Measurements from ENCODE around the gene GADD45B. TPM values are rescaled to one million over a fixed set of nuclear protein-coding genes. Genes with fewer than 3 reads are reported as not detected.

Gene GADD45B
- total RNA-seq, 1 experiment from 2014 or later: 16.4 TPM

GRCh38 chr19:2429917-2430535 is 45.9 kb upstream of the GADD45B start:
- intact Hi-C loops (cut with micrococcal nuclease; ENCODE audit: unreplicated experiment): loop anchor here (5.0 kb wide), 1 partner anchor 182 kb away; no protein-coding TSS in a partner anchor
- Histone ChIP-seq H3K27me3 (replicated peaks; ENCODE audit: insufficient read depth, low read depth, low read length, poor library complexity) (no peaks in the 10 kb centered on the region), H3K27ac (ENCODE audit: low read depth, low read length, poor library complexity, severe bottlenecking) (peak overlapping the region; percentile 99), H3K4me3 (ENCODE audit: low read depth, low read length, poor library complexity, severe bottlenecking) (no peak overlapping the region), H3K36me3 (ENCODE audit: insufficient read depth, low read length, poor library complexity, severe bottlenecking) (peaks cover 43% of the 10 kb centered on the region), H3K4me1 (ENCODE audit: insufficient read depth, low read length, poor library complexity, severe bottlenecking) (peaks cover 30% of the 10 kb centered on the region), H3K9me3 (ENCODE audit: low read depth, low read length, poor library complexity, severe bottlenecking) (no peaks in the 10 kb centered on the region)
- ChIA-PET CTCF (no interaction called here), POLR2A (ENCODE audit: low non-redundant PET) (interaction anchor here (0.6 kb wide), 1 partner anchor 205 kb away, joined by 3 read pairs; no protein-coding TSS in a partner anchor)
- BruUV-seq (replicated peaks): no TSS peak
- TF ChIP-seq CTCF (conservative IDR thresholded peaks at IDR 0.05; ENCODE audit: low read depth, low read length) (no peak), EZH2 (IDR thresholded peaks at IDR 0.05; ENCODE audit: borderline replicate concordance, low read depth, low read length, poor library complexity, severe bottlenecking) (no peak)
- DNase-seq (ENCODE audit: low spot score): no peak

DNA sequence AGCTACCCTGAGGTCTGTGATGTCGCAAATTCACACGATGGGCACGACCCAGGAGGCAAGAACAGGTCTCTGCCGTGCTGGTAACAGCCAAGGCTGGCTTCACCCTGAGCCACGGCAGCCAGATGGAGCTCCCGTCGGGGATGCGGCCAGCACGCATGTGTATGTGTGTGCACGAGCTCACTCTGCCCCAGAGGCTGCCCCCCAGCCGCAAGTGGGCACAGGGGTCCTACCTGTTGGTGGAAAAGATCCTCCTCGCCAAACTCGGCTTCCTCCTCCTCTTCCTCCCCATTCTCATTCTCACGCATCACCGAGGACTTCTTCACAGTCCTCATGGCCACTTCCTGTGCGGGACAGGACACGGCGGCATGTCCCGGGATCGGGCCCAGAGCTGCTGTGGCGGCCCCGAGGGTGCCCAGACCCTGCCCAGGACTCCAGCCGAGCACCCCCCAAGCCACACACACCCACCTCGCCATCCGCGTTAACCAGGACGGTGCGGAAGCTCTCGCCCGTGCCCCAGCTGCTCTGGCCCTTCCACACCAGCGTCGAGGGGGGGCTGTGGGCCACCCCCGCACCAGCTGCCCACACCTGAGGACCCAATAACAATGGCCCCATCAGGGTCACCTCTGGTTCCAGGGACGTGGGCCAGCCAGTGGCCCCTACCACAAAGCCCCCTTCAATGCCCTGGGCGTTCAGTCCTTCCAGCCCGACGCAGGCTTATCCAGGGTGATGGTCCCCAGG is 44.4 kb upstream of the GADD45B start:
- TF ChIP-seq CTCF (conservative IDR thresholded peaks at IDR 0.05; ENCODE audit: low read depth, low read length): no peak
- TF ChIP-seq EZH2 (IDR thresholded peaks at IDR 0.05; ENCODE audit: borderline replicate concordance, low read depth, low read length, poor library complexity, severe bottlenecking): no peak
- POLR2A ChIA-PET (ENCODE audit: low non-redundant PET): interaction anchor here (0.6 kb wide), 1 partner anchor 58 kb away, joined by 18 read pairs; no protein-coding TSS in a partner anchor
- Histone ChIP-seq H3K36me3 (ENCODE audit: insufficient read depth, low read length, poor library complexity, severe bottlenecking) (peaks cover 49% of the 10 kb centered on the region), H3K9me3 (ENCODE audit: low read depth, low read length, poor library complexity, severe bottlenecking) (no peaks in the 10 kb centered on the region), H3K4me1 (ENCODE audit: insufficient read depth, low read length, poor library complexity, severe bottlenecking) (peaks cover 18% of the 10 kb centered on the region), H3K27ac (ENCODE audit: low read depth, low read length, poor library complexity, severe bottlenecking) (no peak overlapping the region), H3K27me3 (replicated peaks; ENCODE audit: insufficient read depth, low read depth, low read length, poor library complexity) (no peaks in the 10 kb centered on the region), H3K4me3 (ENCODE audit: low read depth, low read length, poor library complexity, severe bottlenecking) (no peak overlapping the region)
- BruUV-seq (replicated peaks): no TSS peak
- CTCF ChIA-PET: no interaction called here
- DNase-seq (ENCODE audit: low spot score): no peak
- intact Hi-C loops (cut with micrococcal nuclease; ENCODE audit: unreplicated experiment): no loop called here

GRCh38 chr19:2432131-2432848 is 43.6 kb upstream of the GADD45B start:
- BruUV-seq (replicated peaks): no TSS peak
- intact Hi-C loops (cut with micrococcal nuclease; ENCODE audit: unreplicated experiment): no loop called here
- peaks cover 15% of the 10 kb centered on the region for H3K4me1 ChIP-seq (ENCODE audit: insufficient read depth, low read length, poor library complexity, severe bottlenecking)
- ChIA-PET POLR2A (ENCODE audit: low non-redundant PET) (no interaction called here), CTCF (no interaction called here)
- H3K27ac ChIP-seq (ENCODE audit: low read depth, low read length, poor library complexity, severe bottlenecking): no peak overlapping the region
- no peaks in the 10 kb centered on the region for H3K9me3 ChIP-seq (ENCODE audit: low read depth, low read length, poor library complexity, severe bottlenecking)
- no peaks in the 10 kb centered on the region for H3K27me3 ChIP-seq (replicated peaks; ENCODE audit: insufficient read depth, low read depth, low read length, poor library complexity)
- H3K4me3 ChIP-seq (ENCODE audit: low read depth, low read length, poor library complexity, severe bottlenecking): no peak overlapping the region
- peaks cover 56% of the 10 kb centered on the region for H3K36me3 ChIP-seq (ENCODE audit: insufficient read depth, low read length, poor library complexity, severe bottlenecking)
- no peak for DNase-seq (ENCODE audit: low spot score)
- no peak for TF ChIP-seq CTCF (conservative IDR thresholded peaks at IDR 0.05; ENCODE audit: low read depth, low read length)
- no peak for TF ChIP-seq EZH2 (IDR thresholded peaks at IDR 0.05; ENCODE audit: borderline replicate concordance, low read depth, low read length, poor library complexity, severe bottlenecking)

All from A673 (cell line).